AML-193 (cell line): Measurements from ENCODE around the gene ZMYND19.
"Not testable (repeated sequence)": the region's sequence is repeated elsewhere in the genome, so short reads cannot be mapped to it uniquely, and the experiment has no call there.

Experiments
- DNase-seq, 2 experiments: peaks; one replicate each; lab custom pipeline; 2025; lab: John Stamatoyannopoulos, UW

Gene ZMYND19

GRCh38 chr9:137590469-137591383 lies at the start of gene ZMYND19:
TSS of gene ZMYND19 (minus strand) at chr9:137590512. CDS start at chr9:137590263, 249 bp downstream.
- peak; percentile 70 to 77 for DNase-seq

GRCh38 chr9:137639303-137640051 lies 49.2 kb upstream of the ZMYND19 start:
- no peak for DNase-seq

- DNase-seq, result no peak
Measured at GRCh38 chr9:137638680-137639079, 48.4 kb upstream of the ZMYND19 start.

- DNase-seq, result no peak
Measured at GRCh38 chr9:137634016-137634415, 43.7 kb upstream of the ZMYND19 start.

GRCh38 chr9:137632230-137633161 lies 42.2 kb upstream of the ZMYND19 start:
- no peak for DNase-seq

GRCh38 chr9:137631345-137632229 lies 41.3 kb upstream of the ZMYND19 start:
- no peak for DNase-seq

- no peak for DNase-seq
Measured at GRCh38 chr9:137630679-137631078, 40.4 kb upstream of the ZMYND19 start.

GRCh38 chr9:137630126-137630525 lies 39.8 kb upstream of the ZMYND19 start:
- DNase-seq, result no peak

- DNase-seq, result not testable (repeated sequence)
Measured at GRCh38 chr9:137627406-137627805, 37.1 kb upstream of the ZMYND19 start.

GRCh38 chr9:137626464-137626863 lies 36.2 kb upstream of the ZMYND19 start:
- DNase-seq, result no peak

- DNase-seq, result not testable (repeated sequence)
Measured at GRCh38 chr9:137622211-137622610, 31.9 kb upstream of the ZMYND19 start.

- peak; percentile 15 to 30 for DNase-seq
Measured at GRCh38 chr9:137621131-137621757, 30.9 kb upstream of the ZMYND19 start.

GRCh38 chr9:137620581-137620980 lies 30.3 kb upstream of the ZMYND19 start:
- no peak for DNase-seq

- no peak for DNase-seq
Measured at GRCh38 chr9:137620048-137620405, 29.7 kb upstream of the ZMYND19 start.

- DNase-seq, result no peak
Measured at GRCh38 chr9:137619240-137620047, 29.1 kb upstream of the ZMYND19 start.

- DNase-seq, result peak; percentile 74 to 81
Measured at GRCh38 chr9:137618105-137619067, 28.1 kb upstream of the ZMYND19 start, which contains the start of gene EHMT1. TSS of gene EHMT1 (plus strand) at chr9:137619005. CDS start at chr9:137619029, 24 bp downstream.

- no peak for DNase-seq
Measured at GRCh38 chr9:137615387-137615871, 25.1 kb upstream of the ZMYND19 start.
